AG09319 (cell line): ENCODE results near the gene LRRIQ1.
A peak's percentile ranks its signal among the peaks of the same experiment; 100 is the strongest.
"Not testable (repeated sequence)": the region's sequence is repeated elsewhere in the genome, so short reads cannot be mapped to it uniquely, and the experiment has no call there.

Experiments used
- DNase-seq: peaks from one replicate; pipeline ENCODE4 v3.0.0-alpha.2; 2010; ENCODE audit warnings: low read depth; ENCODE audit errors: extremely low read depth
- TF ChIP-seq, protein P1 (sequence below): IDR thresholded peaks from 2 replicates; pipeline ENCODE4 v1.5.1; 2011; ENCODE audit warnings: low read depth, mild to moderate bottlenecking, inconsistent platforms, low read length, moderate library complexity

Gene LRRIQ1

GRCh38 chr12:85002778-85003296, 33.3 kb upstream of the LRRIQ1 start:
- TF ChIP-seq, protein P1, sequence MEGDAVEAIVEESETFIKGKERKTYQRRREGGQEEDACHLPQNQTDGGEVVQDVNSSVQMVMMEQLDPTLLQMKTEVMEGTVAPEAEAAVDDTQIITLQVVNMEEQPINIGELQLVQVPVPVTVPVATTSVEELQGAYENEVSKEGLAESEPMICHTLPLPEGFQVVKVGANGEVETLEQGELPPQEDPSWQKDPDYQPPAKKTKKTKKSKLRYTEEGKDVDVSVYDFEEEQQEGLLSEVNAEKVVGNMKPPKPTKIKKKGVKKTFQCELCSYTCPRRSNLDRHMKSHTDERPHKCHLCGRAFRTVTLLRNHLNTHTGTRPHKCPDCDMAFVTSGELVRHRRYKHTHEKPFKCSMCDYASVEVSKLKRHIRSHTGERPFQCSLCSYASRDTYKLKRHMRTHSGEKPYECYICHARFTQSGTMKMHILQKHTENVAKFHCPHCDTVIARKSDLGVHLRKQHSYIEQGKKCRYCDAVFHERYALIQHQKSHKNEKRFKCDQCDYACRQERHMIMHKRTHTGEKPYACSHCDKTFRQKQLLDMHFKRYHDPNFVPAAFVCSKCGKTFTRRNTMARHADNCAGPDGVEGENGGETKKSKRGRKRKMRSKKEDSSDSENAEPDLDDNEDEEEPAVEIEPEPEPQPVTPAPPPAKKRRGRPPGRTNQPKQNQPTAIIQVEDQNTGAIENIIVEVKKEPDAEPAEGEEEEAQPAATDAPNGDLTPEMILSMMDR = no peak
- DNase-seq = no peak

DNA sequence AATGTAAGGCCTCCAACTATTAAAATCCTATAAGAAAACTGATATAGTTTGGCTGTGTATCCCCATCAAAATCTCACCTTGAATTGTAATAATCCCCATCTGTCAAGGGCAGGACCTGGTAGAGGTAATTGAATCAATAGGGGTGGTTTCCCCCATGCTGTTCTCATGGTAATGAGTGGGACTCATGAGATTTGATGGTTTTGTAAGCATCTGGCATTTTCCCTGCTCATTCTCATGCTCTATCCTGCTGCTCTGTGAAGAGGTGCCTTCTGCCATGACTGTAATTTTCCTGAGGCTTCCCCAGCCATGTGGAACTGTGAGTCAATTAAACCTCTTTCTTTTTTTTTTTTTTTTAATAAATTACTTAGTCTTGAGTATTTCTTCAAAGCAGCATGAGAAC, 31.9 kb upstream of the LRRIQ1 start:
- TF ChIP-seq, protein P1 = no peak
- no peak for DNase-seq

DNA sequence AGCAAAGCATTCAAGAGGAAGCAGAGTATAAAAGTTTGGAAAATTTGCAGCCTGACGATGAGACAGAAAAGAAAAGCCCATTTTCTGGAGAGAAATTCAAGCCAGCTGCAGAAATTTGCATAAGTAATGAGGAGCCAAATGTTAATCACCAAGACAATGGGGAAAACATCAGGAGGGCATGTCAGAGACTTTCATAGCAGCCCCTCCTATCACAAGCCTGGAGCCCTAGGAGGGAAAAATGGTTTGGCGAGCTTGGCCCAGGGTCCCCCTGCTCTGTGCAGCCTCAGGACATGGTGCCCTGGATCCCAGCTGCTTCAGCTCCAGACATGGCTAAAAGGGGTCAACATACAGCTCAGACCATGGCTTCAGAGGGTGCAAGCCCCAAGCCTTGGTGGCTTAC, 31.1 kb upstream of the LRRIQ1 start:
- not testable (repeated sequence) for DNase-seq

DNA sequence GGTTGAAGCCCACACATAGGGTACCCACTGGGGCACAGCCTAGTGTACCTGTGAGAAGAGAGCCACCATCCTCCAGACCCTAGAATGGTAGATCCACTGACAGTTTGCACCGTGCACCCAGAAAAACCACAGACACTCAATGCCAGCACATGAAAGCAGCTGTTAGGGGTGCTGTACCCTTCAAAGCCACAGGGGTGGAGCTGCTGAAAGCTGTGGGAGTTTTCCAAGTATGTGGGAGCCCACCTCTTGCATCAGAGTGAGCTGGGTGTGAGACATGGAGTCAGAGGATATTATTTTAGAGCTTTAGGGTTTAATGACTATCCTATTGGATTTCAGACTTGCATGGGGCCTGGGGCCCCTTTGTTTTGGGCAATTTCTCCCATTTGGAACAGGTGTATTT, 30.5 kb upstream of the LRRIQ1 start:
- TF ChIP-seq, protein P1 = no peak
- DNase-seq = no peak

DNA sequence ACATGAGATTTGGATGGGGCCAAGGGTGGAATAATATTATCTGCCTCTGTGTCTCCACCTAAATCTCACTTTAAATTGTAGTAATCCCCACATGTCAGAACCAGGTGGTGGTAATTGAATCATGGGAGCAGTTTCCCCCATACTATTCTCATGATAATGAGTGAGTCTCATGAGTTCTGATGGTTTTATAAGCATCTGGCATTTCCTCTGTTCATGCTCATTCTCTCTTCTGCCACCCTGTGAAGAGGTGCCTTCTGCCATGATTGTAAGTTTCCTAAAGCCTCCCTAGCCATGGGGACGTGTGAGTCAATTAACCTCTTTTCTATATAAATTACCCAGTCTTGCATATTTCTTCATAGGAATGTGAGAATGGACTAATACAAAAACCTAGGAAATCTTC, 29.9 kb upstream of the LRRIQ1 start:
- DNase-seq = no peak
- TF ChIP-seq, protein P1 = no peak

GRCh38 chr12:85007836-85008235, 28.3 kb upstream of the LRRIQ1 start:
- TF ChIP-seq, protein P1 = no peak
- DNase-seq = no peak

DNA sequence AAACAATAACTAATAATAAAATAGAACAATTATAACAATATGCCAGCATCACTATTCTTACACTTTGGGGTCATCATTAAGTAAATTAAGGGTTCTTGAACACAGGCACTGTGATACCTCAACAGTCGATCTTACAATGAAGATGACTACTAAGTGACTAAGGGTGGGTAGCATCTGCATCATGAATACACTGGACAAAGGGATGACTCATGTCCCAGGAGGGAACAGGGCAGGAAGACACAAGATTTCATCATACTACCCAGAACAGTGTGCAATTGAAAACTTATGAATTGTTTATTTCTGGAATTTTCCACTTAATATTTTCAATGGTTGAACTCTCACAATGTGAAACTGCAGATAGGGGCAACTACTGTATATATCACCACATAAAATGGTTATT, 19.7 kb upstream of the LRRIQ1 start:
- TF ChIP-seq, protein P1 = no peak
- peak; percentile 70 for DNase-seq

DNA sequence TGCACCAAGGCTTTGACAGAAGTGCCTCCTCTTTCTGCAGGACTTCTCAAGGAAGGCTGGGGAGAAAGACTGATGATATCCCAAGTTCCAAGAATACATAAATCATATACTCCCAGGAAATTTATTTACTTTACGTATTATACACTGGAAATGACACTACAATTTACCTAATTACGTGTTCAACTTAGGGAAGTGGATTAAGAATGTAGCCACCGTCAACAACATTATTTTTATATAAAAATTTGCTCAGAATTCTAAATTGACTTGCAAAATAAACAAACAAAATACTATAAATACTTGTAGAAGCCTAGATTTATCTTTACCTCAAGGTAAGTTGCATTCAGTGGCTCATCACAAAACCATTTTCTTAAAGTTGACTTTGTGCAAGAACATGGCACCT, 19.0 kb upstream of the LRRIQ1 start:
- TF ChIP-seq, protein P1 = no peak
- DNase-seq = no peak
